K562 (cell line): ENCODE data around the gene CD244. TPM values are rescaled to one million over a fixed set of nuclear protein-coding genes. Genes with fewer than 3 reads are reported as not detected.

Experiments
- ATAC-seq: fragments of 200-7000 bp; cut with Tn5 transposase; 3 replicates; pipeline ENCODE4 v1.9.1; 2020; ENCODE audit warnings: moderate library complexity
- BruUV-seq: library from RNA; stranded (reverse); fragments of 400-500 nt; replicated peaks from 2 replicates; lab custom pipeline; 2021; lab: Mats Ljungman, UMichigan
- CTCF ChIA-PET: fragments of 300-600 bp; formaldehyde crosslinking; extraction: SDS; loops from one replicate; lab custom pipeline; 2021; ENCODE audit warnings: low intra/inter-chr PET ratio; lab: Yijun Ruan, JAX
- POLR2A ChIA-PET: fragments of 300-600, 350-650 bp; sonication (Branson Sonifier 250); formaldehyde crosslinking; extraction: SDS; loops from one replicate; lab custom pipeline; 2021; ENCODE audit warnings: antibody characterized with exemption, inconsistent platforms; lab: Yijun Ruan, JAX
- DNase-seq, 4 experiments: peaks; one replicate each; pipeline versions ENCODE4 v3.0.0 to v3.0.0-alpha.2; 2011 to 2018; ENCODE audit warnings: low spot score in 3 of 4, mixed read lengths in 3 of 4; ENCODE audit errors: extremely low read depth in 1 of 4
- FAIRE-seq: peaks from 2 replicates; lab custom pipeline; 2011; peaks lifted over from hg19 to GRCh38; lab: Jason Lieb, UNC
- H2AFZ ChIP-seq: 2 replicates; pipeline ENCODE4 v1.6.0; 2011; ENCODE audit warnings: low read depth, low read length, control low read depth, inconsistent platforms
- H3K27ac ChIP-seq: fragments of 200-600 bp; 3 replicates; pipeline ENCODE4 v1.8.0; 2011; ENCODE audit warnings: low read depth, mild to moderate bottlenecking, control low read depth, inconsistent platforms, low read length, moderate library complexity, mixed read lengths; ENCODE audit errors: extremely low read depth
- H3K27me3 ChIP-seq, 2 experiments: fragments of 300-600 bp in 1 of 2; 2 replicates in 1 of 2; 3 replicates in 1 of 2; pipeline versions ENCODE4 v1.6.0 to v1.8.0; 2011; ENCODE audit warnings: inconsistent platforms in 2 of 2, low read length in 2 of 2, mild to moderate bottlenecking in 1 of 2, mixed read lengths in 1 of 2, moderate library complexity in 1 of 2; ENCODE audit not compliant: control insufficient read depth in 2 of 2, insufficient read depth in 2 of 2
- H3K36me3 ChIP-seq: fragments of 300-600 bp; 3 replicates; pipeline ENCODE4 v1.8.0; 2011; ENCODE audit warnings: mild to moderate bottlenecking, low read length, inconsistent platforms; ENCODE audit not compliant: control insufficient read depth, insufficient read depth
- H3K4me1 ChIP-seq, 2 experiments: fragments of 200-600 bp in 1 of 2; replicated peaks in 1 of 2; 2 replicates in 1 of 2; 3 replicates in 1 of 2; pipeline versions ENCODE4 v1.5.1 to v1.8.0; 2011; ENCODE audit warnings: inconsistent platforms in 2 of 2, low read length in 2 of 2, mild to moderate bottlenecking in 1 of 2, mixed read lengths in 1 of 2, moderate library complexity in 1 of 2; ENCODE audit not compliant: control insufficient read depth in 2 of 2, insufficient read depth in 2 of 2
- H3K4me2 ChIP-seq: 2 replicates; pipeline ENCODE4 v1.6.1; 2011; ENCODE audit warnings: low read length, control low read depth, inconsistent platforms, mixed read lengths; ENCODE audit not compliant: insufficient read depth
- H3K4me3 ChIP-seq: fragments of 200-600 bp; sonication (generic), shearing (Covaris generic); 2 replicates; pipeline ENCODE4 v1.5.1; 2016; ENCODE audit warnings: control low read depth, inconsistent platforms
- H3K79me2 ChIP-seq: fragments of 200-600 bp; 3 replicates; pipeline ENCODE4 v1.8.0; 2011; ENCODE audit warnings: low read length, inconsistent platforms; ENCODE audit not compliant: control insufficient read depth, insufficient read depth
- H3K9ac ChIP-seq, 2 experiments: 2 replicates each; pipeline versions ENCODE4 v1.6.0 to v1.6.1; 2011; ENCODE audit warnings: low read depth in 2 of 2, low read length in 2 of 2, control low read depth in 1 of 2, inconsistent platforms in 1 of 2, mild to moderate bottlenecking in 1 of 2, mixed read lengths in 1 of 2; ENCODE audit not compliant: insufficient read depth in 1 of 2
- H3K9me1 ChIP-seq: one replicate; pipeline ENCODE4 v1.6.0; 2011; ENCODE audit warnings: inconsistent platforms, mild to moderate bottlenecking, low read length, moderate library complexity; ENCODE audit not compliant: control insufficient read depth, insufficient read depth
- H3K9me3 ChIP-seq: replicated peaks from 2 replicates; pipeline ENCODE4 v1.5.1; 2011; ENCODE audit warnings: low read depth, low read length, inconsistent platforms; ENCODE audit not compliant: control insufficient read depth, insufficient read depth
- H4K20me1 ChIP-seq: replicated peaks from 2 replicates; pipeline ENCODE4 v1.6.1; 2011; ENCODE audit warnings: low read length, inconsistent platforms, mixed read lengths; ENCODE audit not compliant: control insufficient read depth, insufficient read depth
- ATF1 ChIP-seq, 2 experiments: fragments of 450-650 bp in 1 of 2; IDR thresholded peaks; 2 replicates each; pipeline ENCODE4 v1.6.1; 2016; ENCODE audit warnings: missing compliant biosample characterization in 1 of 2, missing genetic modification characterization in 1 of 2
- EGR1 ChIP-seq: fragments of 450-650 bp; conservative IDR thresholded peaks from 2 replicates; pipeline ENCODE4 v1.6.1; 2017; ENCODE audit warnings: mild to moderate bottlenecking
- PPARD ChIP-seq: fragments of 250-450 bp; sonication (Bioruptor Pico); IDR thresholded peaks from 2 replicates; pipeline ENCODE4 v1.8.0; 2022; ENCODE audit warnings: inconsistent platforms, mild to moderate bottlenecking, moderate library complexity
- SPI1 ChIP-seq: IDR thresholded peaks from 2 replicates; pipeline ENCODE4 v1.6.1; 2011; ENCODE audit warnings: low read depth, low read length, control low read depth, borderline replicate concordance
- YY1 ChIP-seq, 3 experiments: IDR thresholded peaks; 2 replicates each; pipeline ENCODE4 v1.6.1; 2011; ENCODE audit warnings: low read length in 2 of 3, mild to moderate bottlenecking in 2 of 3, moderate library complexity in 2 of 3, borderline replicate concordance in 1 of 3, control low read depth in 1 of 3, low read depth in 1 of 3; ENCODE audit not compliant: insufficient read depth in 3 of 3, insufficient replicate concordance in 2 of 3, control insufficient read depth in 1 of 3, insufficient read length in 1 of 3; ENCODE audit errors: extremely low read depth in 1 of 3
- WGBS: fragments of 100-300 bp; shearing (Covaris generic); methylation state at CpG from one replicate; pipeline ENCODE4 v1.1.6; 2016; ENCODE audit warnings: low coverage, mixed read lengths; ENCODE audit not compliant: insufficient coverage; ENCODE audit errors: missing lambda C conversion rate; 5-methylcytosine and 5-hydroxymethylcytosine counted together
- in situ Hi-C: fragments of 300-500 bp; cut with MboI; formaldehyde crosslinking; loops from 4 replicates; pipeline ENCODE4 v1.15.0; 2018; ENCODE audit warnings: inconsistent platforms, mixed read lengths
- intact Hi-C: fragments of 100-400 bp; cut with micrococcal nuclease; formaldehyde crosslinking; loops from 2 replicates; pipeline ENCODE4 v1.14.2; 2022
- polyA plus RNA-seq, 8 experiments: library from polyadenylated mRNA; depleted of rRNA in 4 of 8; stranded (reverse) in 5 of 8; unstranded in 3 of 8; fragments of >200 nt; fragmentation: Nextera tagmentation in 2 of 8; fragmentation: Illumina TruSeq in 1 of 8; extraction: Ambion mirVana in 2 of 8; extraction: Trizol in 1 of 8; gene quantifications; 2 replicates each; pipeline versions ENCODE4 v1.2.1 to v1.2.3, GENCODE V29; 2011 to 2014; ENCODE audit warnings: inconsistent platforms in 1 of 8, missing spikeins in 1 of 8
- total RNA-seq, 7 experiments: library from RNA; depleted of rRNA in 6 of 7; stranded (reverse); fragments of >200 nt in 6 of 7; fragmentation: Illumina TruSeq in 2 of 7; extraction: Trizol in 2 of 7; gene quantifications; 2 replicates each; pipeline versions ENCODE4 v1.2.1 to v1.2.3, GENCODE V29; 2011 to 2021; ENCODE audit warnings: low replicate concordance in 1 of 7

Gene CD244
- total and polyA plus RNA-seq, 9 of the 15 experiments (the other 6 are each of a cell fraction or from before 2014, with no cell fraction given): not detected

GRCh38 chr1:160789702-160790611, 72.7 kb downstream of the CD244 start:
- Histone ChIP-seq H3K9me1 (no peaks in the 10 kb centered on the region), H4K20me1 (no peaks in the 10 kb centered on the region), H3K27me3 (peaks cover 0 to 15% of the 10 kb centered on the region in 2 experiments; a peak in 2 of 5 replicates), H3K9me3 (no peaks in the 10 kb centered on the region), H3K4me1 (no peaks in the 10 kb centered on the region; a peak in 1 of 5 replicates), H3K27ac (no peak overlapping the region), H3K9ac (no peak overlapping the region), H3K79me2 (no peaks in the 10 kb centered on the region), H3K4me3 (no peak overlapping the region), H3K36me3 (no peaks in the 10 kb centered on the region), H3K4me2 (no peak overlapping the region), H2AFZ (no peak overlapping the region)
- BruUV-seq: no TSS peak
- DNase-seq (no peak), ATAC-seq (no peak), FAIRE-seq (no peak)
- ChIA-PET POLR2A (no interaction called here), CTCF (no interaction called here)
- TF ChIP-seq SPI1 (peak; percentile 71; the same call in 1 of the 2 replicates), ATF1 (CRISPR knock-in tag; IDR thresholded peaks at IDR 0.05) (no peak), ATF1 (tag; IDR thresholded peaks at IDR 0.05) (peak; percentile 27; the same call in 1 of the 2 replicates), YY1 (IDR thresholded peaks at IDR 0.05; ENCODE audit: borderline replicate concordance in 1 of 3, control insufficient read depth in 1 of 3, extremely low read depth in 1 of 3, insufficient read depth in 3 of 3, insufficient read length in 1 of 3, insufficient replicate concordance in 2 of 3, low read depth in 1 of 3, low read length in 2 of 3) (no peak), PPARD (CRISPR knock-in tag) (no peak), EGR1 (no peak)
- WGBS: 11% methylated on average over 13 of the region's 13 CpGs
- intact Hi-C loops (no loop called here), in situ Hi-C loops (no loop called here)
